K562 (cell line): ENCODE data around the gene SPSB1.

Source experiments
- CTCF ChIP-seq, 3 experiments: IDR thresholded peaks in 2 of 3; conservative IDR thresholded peaks in 1 of 3; 2 replicates each; pipeline ENCODE4 v1.5.1; 2011 to 2012; ENCODE audit warnings: low read length in 3 of 3, mild to moderate bottlenecking in 3 of 3, control low read depth in 2 of 3, improper control_type of control experiment in 1 of 3, inconsistent platforms in 1 of 3, low read depth in 1 of 3, mixed read lengths in 1 of 3, moderate library complexity in 1 of 3; ENCODE audit not compliant: insufficient read depth in 2 of 3
- MYC ChIP-seq, 2 experiments: fragments of 250-450 bp in 1 of 2; sonication (Bioruptor Pico) in 1 of 2; IDR thresholded peaks; 2 replicates each; pipeline versions ENCODE4 v1.5.1 to v1.6.1; 2012 to 2021; ENCODE audit warnings: low read depth in 2 of 2, borderline replicate concordance in 1 of 2, improper control_type of control experiment in 1 of 2, low read length in 1 of 2, mild to moderate bottlenecking in 1 of 2, moderate library complexity in 1 of 2
- ZEB2 ChIP-seq: fragments of 450-650 bp; IDR thresholded peaks from 2 replicates; pipeline ENCODE4 v1.6.1; 2016

DNA sequence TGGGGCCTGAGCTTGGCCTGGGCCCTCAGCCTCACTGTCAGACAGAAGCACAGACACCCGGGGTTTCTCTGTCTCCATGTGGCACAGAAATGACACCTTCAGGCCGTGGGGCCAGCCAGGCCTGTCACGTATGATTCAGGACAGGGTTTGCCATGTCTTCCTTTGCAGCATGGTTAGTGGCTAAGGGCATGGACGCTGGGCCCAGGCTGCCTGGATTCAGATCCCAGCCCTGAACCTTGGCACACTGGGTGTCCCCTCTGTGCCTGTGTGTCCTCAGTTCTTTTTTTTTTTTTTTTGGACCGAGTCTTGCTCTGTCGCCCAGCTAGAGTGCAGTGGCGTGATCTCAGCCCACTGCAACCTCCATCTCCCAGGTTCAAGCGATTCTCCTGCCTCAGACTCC, 73.6 kb downstream of the SPSB1 start:
- TF ChIP-seq MYC (IDR thresholded peaks at IDR 0.05; ENCODE audit: low read depth, low read length) (no peak), MYC (CRISPR knock-in tag; IDR thresholded peaks at IDR 0.05; ENCODE audit: borderline replicate concordance, low read depth) (no peak), CTCF (IDR thresholded peaks at IDR 0.05 in 2 of 3, conservative IDR thresholded peaks at IDR 0.05 in 1 of 3; ENCODE audit: insufficient read depth in 2 of 3, low read depth in 1 of 3, low read length in 3 of 3) (no peak), ZEB2 (no peak)
